Measurements from ENCODE around the gene ARCN1.

ARCN1 gene

DNA sequence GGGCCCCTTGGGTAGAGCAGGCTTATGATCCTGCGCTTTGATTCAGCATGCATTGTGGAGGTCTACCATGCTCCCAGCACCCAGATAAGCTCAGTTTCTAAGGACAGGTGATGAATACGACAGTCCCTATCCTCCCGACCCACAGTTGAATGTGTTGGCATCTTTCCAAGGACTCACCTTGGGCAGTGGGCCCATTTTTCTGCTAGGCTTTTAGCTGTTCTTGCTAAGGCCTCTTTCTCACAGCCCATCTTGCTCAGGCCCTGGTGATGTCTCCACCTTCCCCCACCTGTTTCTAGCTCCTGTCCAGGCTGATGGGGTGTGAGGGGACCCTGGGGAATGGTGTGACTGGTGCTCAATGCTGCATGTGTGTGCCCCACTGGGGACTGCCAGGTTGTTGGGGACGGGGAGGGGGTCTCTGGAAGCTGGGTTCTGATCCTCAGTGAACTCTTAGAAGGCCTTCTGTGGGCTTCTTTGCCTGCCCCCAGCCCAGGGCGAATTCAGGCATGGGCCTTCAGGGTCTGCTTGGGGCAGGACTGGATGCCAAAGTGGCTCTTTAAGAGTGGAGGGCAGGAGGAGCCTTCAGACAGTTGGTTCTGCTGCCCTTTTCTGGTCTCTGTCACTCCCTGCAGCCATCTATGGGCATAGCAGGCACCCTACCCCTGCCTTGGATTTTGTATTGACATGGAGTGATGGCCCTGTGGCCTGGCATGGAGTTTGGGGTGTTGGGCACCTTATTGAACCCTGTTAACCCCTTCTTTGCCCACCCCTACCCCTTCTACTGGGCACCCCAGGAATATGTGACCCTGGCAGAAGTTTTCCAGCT lies 68.3 kb downstream of the ARCN1 start:
- no peak for DNase-seq

DNA sequence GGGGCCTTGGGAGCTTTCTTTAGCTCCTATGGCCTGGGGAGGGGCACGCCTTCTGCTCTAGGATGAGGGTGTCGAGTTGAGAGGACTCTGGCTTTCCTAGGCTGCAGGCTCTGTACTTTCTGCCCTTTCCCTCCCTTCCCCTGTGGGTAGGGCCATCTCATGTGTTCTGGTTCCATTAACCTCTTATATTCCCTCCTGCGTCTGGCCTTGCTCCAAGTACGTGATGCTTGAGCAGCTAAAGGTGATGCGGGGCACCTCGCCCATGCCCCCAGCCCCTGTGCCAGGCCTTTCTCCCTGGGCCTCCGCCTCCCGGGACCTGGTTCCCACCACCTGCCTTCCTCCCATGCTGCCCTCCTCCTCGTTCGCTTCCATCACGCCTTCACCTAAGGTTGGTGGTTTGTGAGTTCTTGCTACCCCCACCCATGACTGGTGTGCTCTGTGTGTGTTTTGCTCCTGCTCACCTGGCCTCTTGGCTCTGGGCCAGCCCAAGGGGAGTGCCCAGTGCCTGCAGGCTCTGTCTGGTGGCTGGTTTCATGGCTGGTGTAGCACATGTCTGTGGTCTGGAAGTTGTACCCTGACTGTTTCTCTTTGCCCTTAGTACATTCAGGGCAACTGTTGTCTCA lies 69.3 kb downstream of the ARCN1 start:
- no peak for DNase-seq

- DNase-seq: no peak
These were observed 71.2 kb downstream of the ARCN1 start for GRCh38 chr11:118643142-118643994.

DNA sequence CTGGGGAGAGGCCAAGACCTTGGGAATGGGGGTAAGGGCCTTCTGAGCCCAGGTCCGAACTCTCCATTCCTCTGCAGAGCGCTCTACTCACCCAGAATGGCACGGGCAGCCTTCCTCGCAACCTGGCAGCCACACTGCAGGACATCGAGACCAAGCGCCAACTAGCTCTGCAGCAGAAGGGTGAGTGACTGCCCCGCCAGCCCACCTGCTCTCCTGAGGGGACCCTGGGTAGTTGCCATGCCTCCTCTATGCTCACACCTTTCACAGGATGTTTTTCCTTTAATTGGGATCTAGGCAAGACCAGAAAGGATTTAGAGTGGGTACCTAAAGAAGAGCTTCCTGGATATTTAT lies 71.8 kb downstream of the ARCN1 start:
- no peak for DNase-seq

GRCh38 chr11:118644496-118644895 lies 72.3 kb downstream of the ARCN1 start:
- no peak for DNase-seq

- DNase-seq: no peak
These were observed 73.0 kb downstream of the ARCN1 start for GRCh38 chr11:118645066-118645715.

- no peak for DNase-seq
These were observed 74.2 kb downstream of the ARCN1 start for GRCh38 chr11:118646393-118646792.

- DNase-seq: no peak
These were observed 76.1 kb downstream of the ARCN1 start for GRCh38 chr11:118648291-118648690.

GRCh38 chr11:118649941-118650340 lies 77.7 kb downstream of the ARCN1 start:
- no peak for DNase-seq

GRCh38 chr11:118650366-118650765 lies 78.2 kb downstream of the ARCN1 start:
- no peak for DNase-seq

DNA sequence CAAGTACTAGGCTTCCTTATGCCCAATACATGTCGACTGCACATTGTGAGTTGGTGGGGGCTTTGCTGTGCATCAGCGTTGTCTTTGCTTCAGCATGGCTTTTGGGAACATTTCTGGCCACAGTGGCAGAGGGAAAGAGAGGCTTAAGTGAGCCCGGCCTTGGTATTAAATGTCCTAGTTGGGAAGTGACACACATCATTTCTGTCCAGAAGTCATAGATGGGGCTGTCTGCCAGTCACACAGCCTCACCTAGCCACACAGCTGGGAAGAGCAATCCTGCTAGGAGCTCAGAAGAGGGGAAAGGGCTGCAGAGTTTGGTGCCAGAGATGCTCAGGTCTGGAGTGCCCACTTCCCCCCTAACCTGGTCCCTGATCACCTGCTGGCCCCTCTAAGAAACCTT lies 79.6 kb downstream of the ARCN1 start:
- no peak for DNase-seq
